Neural cell (in vitro differentiated cells): Measurements from ENCODE around the gene FAXDC2. TPM values are rescaled to one million over a fixed set of nuclear protein-coding genes. Genes with fewer than 3 reads are reported as not detected.

ENCODE experiments used
- H2AFZ ChIP-seq: fragments of 200-600, 300-800 bp; sonication (generic), shearing (Covaris generic); 2 replicates; pipeline ENCODE4 v1.6.0; 2014; ENCODE audit warnings: low read depth, mild to moderate bottlenecking, antibody characterized with exemption, low read length, moderate library complexity
- H3F3A ChIP-seq: fragments of 200-600 bp; shearing (Covaris generic); 2 replicates; pipeline ENCODE4 v1.6.1; 2016; ENCODE audit warnings: mild to moderate bottlenecking, moderate library complexity, mixed read lengths, antibody characterized with exemption, low read length; ENCODE audit not compliant: insufficient read depth, poor library complexity, severe bottlenecking
- H3K27ac ChIP-seq: fragments of 200-600, 300-800 bp; sonication (generic), shearing (Covaris generic); 2 replicates; pipeline ENCODE4 v1.5.1; 2014; ENCODE audit warnings: mild to moderate bottlenecking, low read length, moderate library complexity
- H3K27me3 ChIP-seq: fragments of 300-800, 200-600 bp; sonication (generic), shearing (Covaris generic); 2 replicates; pipeline ENCODE4 v1.6.0; 2014; ENCODE audit warnings: mild to moderate bottlenecking, low read depth, low read length, moderate library complexity; ENCODE audit not compliant: insufficient read depth
- H3K36me3 ChIP-seq: fragments of 300-800, 200-600 bp; sonication (generic), shearing (Covaris generic); 2 replicates; pipeline ENCODE4 v1.5.1; 2014; ENCODE audit warnings: mild to moderate bottlenecking, antibody characterized with exemption, low read length, moderate library complexity; ENCODE audit not compliant: insufficient read depth
- H3K4me2 ChIP-seq: fragments of 300-800, 200-600 bp; sonication (generic), shearing (Covaris generic); 2 replicates; pipeline ENCODE4 v1.6.0; 2014; ENCODE audit warnings: mild to moderate bottlenecking, low read length
- H3K4me3 ChIP-seq: fragments of 300-800, 200-600 bp; sonication (generic), shearing (Covaris generic); 2 replicates; pipeline ENCODE4 v1.5.1; 2014; ENCODE audit warnings: mild to moderate bottlenecking, low read length, moderate library complexity
- H3K79me2 ChIP-seq: fragments of 200-600 bp; shearing (Covaris generic); replicated peaks from 2 replicates; pipeline ENCODE4 v1.6.0; 2014; ENCODE audit warnings: mild to moderate bottlenecking, low read length, moderate library complexity; ENCODE audit not compliant: insufficient read depth
- H3K9ac ChIP-seq: fragments of 300-800, 200-600 bp; sonication (generic), shearing (Covaris generic); 2 replicates; pipeline ENCODE4 v1.6.1; 2016; ENCODE audit warnings: mild to moderate bottlenecking, low read length, mixed read lengths
- H3K9me2 ChIP-seq: fragments of 200-600 bp; shearing (Covaris generic); 2 replicates; pipeline ENCODE4 v1.6.1; 2016; ENCODE audit warnings: mild to moderate bottlenecking, low read length, mixed read lengths; ENCODE audit not compliant: insufficient read depth
- H3K9me3 ChIP-seq: fragments of 200-600, 300-800 bp; sonication (generic), shearing (Covaris generic); 2 replicates; pipeline ENCODE4 v1.6.1; 2016; ENCODE audit warnings: mild to moderate bottlenecking, mixed run types, low read length, moderate library complexity, mixed read lengths
- H4K20me1 ChIP-seq: fragments of 200-600 bp; shearing (Covaris generic); 2 replicates; pipeline ENCODE4 v1.6.1; 2016; ENCODE audit warnings: mild to moderate bottlenecking, mixed run types; ENCODE audit not compliant: insufficient read depth
- CTCF ChIP-seq: fragments of 450-650 bp; IDR thresholded peaks from 2 replicates; pipeline ENCODE4 v1.5.1; 2014; ENCODE audit warnings: antibody characterized with exemption, mild to moderate bottlenecking, moderate library complexity; ENCODE audit not compliant: poor library complexity, severe bottlenecking
- EP300 ChIP-seq: fragments of 450-650 bp; conservative IDR thresholded peaks from 2 replicates; pipeline ENCODE4 v1.6.1; 2014; ENCODE audit warnings: antibody characterized with exemption, mild to moderate bottlenecking, moderate library complexity; ENCODE audit not compliant: poor library complexity, severe bottlenecking
- EZH2 ChIP-seq: fragments of 200-600, 300-800 bp; shearing (Covaris generic), sonication (generic); IDR thresholded peaks from 2 replicates; pipeline ENCODE4 v1.6.1; 2014; ENCODE audit warnings: antibody characterized with exemption, low read length, borderline replicate concordance, mild to moderate bottlenecking; ENCODE audit not compliant: insufficient read depth, poor library complexity, severe bottlenecking
- MXI1 ChIP-seq: fragments of 450-650 bp; conservative IDR thresholded peaks from 2 replicates; pipeline ENCODE4 v1.6.1; 2014; ENCODE audit warnings: antibody characterized with exemption, mild to moderate bottlenecking; ENCODE audit not compliant: poor library complexity, severe bottlenecking
- POLR2AphosphoS5 ChIP-seq: IDR thresholded peaks from 2 replicates; pipeline ENCODE4 v1.6.1; 2012
- RAD21 ChIP-seq: fragments of 450-650 bp; conservative IDR thresholded peaks from 2 replicates; pipeline ENCODE4 v1.6.1; 2014; ENCODE audit warnings: antibody characterized with exemption, mild to moderate bottlenecking, moderate library complexity
- REST ChIP-seq: IDR thresholded peaks from 2 replicates; pipeline ENCODE4 v1.6.1; 2012; ENCODE audit warnings: borderline replicate concordance
- SMC3 ChIP-seq: fragments of 450-650 bp; conservative IDR thresholded peaks from 2 replicates; pipeline ENCODE4 v1.6.1; 2014; ENCODE audit warnings: antibody characterized with exemption, mild to moderate bottlenecking, moderate library complexity; ENCODE audit not compliant: poor library complexity
- TAF1 ChIP-seq: IDR thresholded peaks from 2 replicates; pipeline ENCODE4 v1.6.1; 2012; ENCODE audit warnings: low read depth
- polyA plus RNA-seq: library from polyadenylated mRNA; depleted of rRNA; stranded (reverse); fragments of >200 nt; gene quantifications from 2 replicates; pipeline ENCODE4 v1.2.3, GENCODE V29; 2014

The FAXDC2 gene
- polyA plus RNA-seq, 1 donor from 2014 or later = 0.12 TPM

GRCh38 chr5:154851351-154851750 lies 948 bp upstream of the FAXDC2 start:
- H3K9ac ChIP-seq = no peak overlapping the region
- no peak overlapping the region for H3K27ac ChIP-seq
- no peaks in the 10 kb centered on the region for H4K20me1 ChIP-seq
- H3K9me2 ChIP-seq = no peaks in the 10 kb centered on the region
- no peak overlapping the region for H2AFZ ChIP-seq
- H3K36me3 ChIP-seq = no peaks in the 10 kb centered on the region
- no peak overlapping the region for H3K4me3 ChIP-seq
- no peaks in the 10 kb centered on the region for H3K9me3 ChIP-seq
- no peaks in the 10 kb centered on the region for H3K79me2 ChIP-seq
- no peaks in the 10 kb centered on the region for H3F3A ChIP-seq
- H3K27me3 ChIP-seq = no peaks in the 10 kb centered on the region
- TF ChIP-seq TAF1 = no peak
- no peak for TF ChIP-seq CTCF
- TF ChIP-seq RAD21 = no peak
- TF ChIP-seq POLR2AphosphoS5 = no peak
- TF ChIP-seq MXI1 = no peak
- TF ChIP-seq SMC3 = no peak
- no peak for TF ChIP-seq REST
- no peak for TF ChIP-seq EZH2
- TF ChIP-seq EP300 = no peak
- H3K4me2 ChIP-seq = no peak overlapping the region

- TF ChIP-seq RAD21 (no peak), TAF1 (no peak), MXI1 (no peak), POLR2AphosphoS5 (no peak), REST (no peak), CTCF (no peak), EZH2 (no peak), SMC3 (no peak), EP300 (no peak)
- H3K9ac ChIP-seq = no peak overlapping the region
- H3K9me3 ChIP-seq = no peaks in the 10 kb centered on the region
- H4K20me1 ChIP-seq = no peaks in the 10 kb centered on the region
- H3F3A ChIP-seq = no peaks in the 10 kb centered on the region
- no peak overlapping the region for H2AFZ ChIP-seq
- no peak overlapping the region for H3K4me3 ChIP-seq
- H3K9me2 ChIP-seq = no peaks in the 10 kb centered on the region
- no peaks in the 10 kb centered on the region for H3K36me3 ChIP-seq
- no peaks in the 10 kb centered on the region for H3K79me2 ChIP-seq
- H3K27me3 ChIP-seq = no peaks in the 10 kb centered on the region
- H3K27ac ChIP-seq = no peak overlapping the region
- no peak overlapping the region for H3K4me2 ChIP-seq
These were observed 607 bp downstream of the FAXDC2 start for GRCh38 chr5:154849791-154850201.
